ENCODE results near the gene PAOX. TPM values are rescaled to one million over a fixed set of nuclear protein-coding genes. Genes with fewer than 3 reads are reported as not detected.

Gene PAOX
- total RNA-seq, 6 experiments from 2014 or later, result 9.4 to 15.9 (median 11.9) TPM

GRCh38 chr10:133344236-133344635 is 34.8 kb upstream of the PAOX start:
- Histone ChIP-seq H3K9me3 (no peaks in the 10 kb centered on the region), H3K27me3 (no peaks in the 10 kb centered on the region), H3K27ac (no peak overlapping the region), H3K4me3 (no peak overlapping the region), H3K36me3 (no peaks in the 10 kb centered on the region), H3K4me1 (peaks cover 0 to 10% (median 0%) of the 10 kb centered on the region in 4 donors)
- DNase-seq, result no peak
- TF ChIP-seq CTCF (IDR thresholded peaks at IDR 0.05), result no peak
- TF ChIP-seq POLR2A (IDR thresholded peaks at IDR 0.05), result no peak
- intact Hi-C loops (cut with DNase I), result no loop called here
- 29% methylated on average over 4 of the region's 5 CpGs for WGBS (ENCODE audit: insufficient coverage, low coverage, low lambda C conversion rate, missing lambda C conversion rate)
- ATAC-seq, result no peak

- ATAC-seq, result no peak
- peak in 1 of 3 donors; percentile 49 for DNase-seq
- Histone ChIP-seq H3K4me1 (peaks cover 0 to 30% (median 11%) of the 10 kb centered on the region in 4 donors), H3K36me3 (no peaks in the 10 kb centered on the region), H3K27me3 (no peaks in the 10 kb centered on the region), H3K27ac (peak overlapping the region in 1 of 3 donors; percentile 83), H3K4me3 (no peak overlapping the region), H3K9me3 (no peaks in the 10 kb centered on the region)
- 46% methylated on average over 6 of the region's 11 CpGs for WGBS (ENCODE audit: insufficient coverage, low coverage, low lambda C conversion rate, missing lambda C conversion rate)
- no peak for TF ChIP-seq POLR2A (IDR thresholded peaks at IDR 0.05)
- no peak for TF ChIP-seq CTCF (IDR thresholded peaks at IDR 0.05)
- intact Hi-C loops (cut with DNase I), result no loop called here
These were observed 32.6 kb upstream of the PAOX start for GRCh38 chr10:133346413-133346812.

GRCh38 chr10:133347710-133348517 is 31.1 kb upstream of the PAOX start:
- DNase-seq (peak; percentile 83 to 93 (median 89)), ATAC-seq (peak; percentile 66 to 80 (median 70))
- peaks cover 0 to 4% (median 0%) of the 10 kb centered on the region in 4 donors for H3K36me3 ChIP-seq
- peak overlapping the region; percentile 77 to 83 (median 82) for H3K27ac ChIP-seq
- H3K4me3 ChIP-seq, result peak overlapping the region; percentile 34 to 60 (median 53)
- peaks cover 0 to 45% (median 19%) of the 10 kb centered on the region in 4 donors for H3K4me1 ChIP-seq
- intact Hi-C loops (cut with DNase I), result no loop called here
- no peaks in the 10 kb centered on the region for H3K9me3 ChIP-seq
- no peaks in the 10 kb centered on the region for H3K27me3 ChIP-seq
- 0% methylated on average over 4 of the region's 16 CpGs for WGBS (ENCODE audit: insufficient coverage, low coverage, low lambda C conversion rate, missing lambda C conversion rate)
- TF ChIP-seq POLR2A (IDR thresholded peaks at IDR 0.05), result no peak
- no peak for TF ChIP-seq CTCF (IDR thresholded peaks at IDR 0.05)

GRCh38 chr10:133349160-133349568 is 29.9 kb upstream of the PAOX start:
- H3K4me1 ChIP-seq, result peaks cover 0 to 55% (median 25%) of the 10 kb centered on the region in 4 donors
- H3K4me3 ChIP-seq, result no peak overlapping the region
- H3K27ac ChIP-seq, result peak overlapping the region in 1 of 3 donors; percentile 67
- no peaks in the 10 kb centered on the region for H3K27me3 ChIP-seq
- intact Hi-C loops (cut with DNase I), result no loop called here
- 89% methylated on average over 7 of the region's 8 CpGs for WGBS (ENCODE audit: insufficient coverage, low coverage, low lambda C conversion rate, missing lambda C conversion rate)
- no peak for ATAC-seq
- peaks cover 0 to 4% (median 0%) of the 10 kb centered on the region in 4 donors for H3K36me3 ChIP-seq
- DNase-seq, result no peak
- TF ChIP-seq POLR2A (IDR thresholded peaks at IDR 0.05) (no peak), CTCF (IDR thresholded peaks at IDR 0.05) (no peak)
- no peaks in the 10 kb centered on the region for H3K9me3 ChIP-seq

All from right lobe of liver (tissue), 6 donors.